GM12878 (cell line): Measurements from ENCODE around the gene FBLN1. TPM values are rescaled to one million over a fixed set of nuclear protein-coding genes. Genes with fewer than 3 reads are reported as not detected.

Source experiments
- CEBPB ChIP-seq, 2 experiments: fragments of 150-350 bp in 1 of 2; IDR thresholded peaks; 2 replicates each; pipeline ENCODE4 v1.6.1; 2012 to 2014; ENCODE audit warnings: low read depth in 2 of 2, low read length in 2 of 2, borderline replicate concordance in 1 of 2, inconsistent platforms in 1 of 2
- CHD2 ChIP-seq: IDR thresholded peaks from 2 replicates; pipeline ENCODE4 v1.6.1; 2011; ENCODE audit warnings: low read depth, low read length, improper control_type of control experiment, borderline replicate concordance
- MEF2B ChIP-seq: fragments of 450-650 bp; IDR thresholded peaks from 2 replicates; pipeline ENCODE4 v1.6.1; 2018; ENCODE audit warnings: mild to moderate bottlenecking, moderate library complexity; ENCODE audit not compliant: partially characterized antibody, poor library complexity, severe bottlenecking
- NFYB ChIP-seq: IDR thresholded peaks from 2 replicates; pipeline ENCODE4 v1.6.1; 2011; ENCODE audit warnings: low read depth, mild to moderate bottlenecking, low read length, improper control_type of control experiment, moderate library complexity; ENCODE audit not compliant: insufficient read depth
- SIN3A ChIP-seq: IDR thresholded peaks from 2 replicates; pipeline ENCODE4 v1.6.1; 2012; ENCODE audit warnings: low read depth, low read length, improper control_type of control experiment
- SKIL ChIP-seq: fragments of 450-650 bp; IDR thresholded peaks from 2 replicates; pipeline ENCODE4 v1.6.1; 2017; ENCODE audit warnings: mild to moderate bottlenecking, low read depth, inconsistent platforms; ENCODE audit not compliant: poor library complexity, severe bottlenecking
- SRF ChIP-seq, 2 experiments: IDR thresholded peaks; 2 replicates each; pipeline ENCODE4 v1.6.1; 2011; ENCODE audit warnings: low read depth in 2 of 2, low read length in 2 of 2, mild to moderate bottlenecking in 1 of 2, moderate library complexity in 1 of 2
- polyA plus RNA-seq, 11 experiments: library from polyadenylated mRNA; depleted of rRNA in 4 of 11; unstranded in 6 of 11; stranded (reverse) in 5 of 11; fragments of >200 nt; fragmentation: Nextera tagmentation in 4 of 11; fragmentation: Illumina TruSeq in 1 of 11; extraction: Ambion mirVana in 4 of 11; extraction: Trizol in 1 of 11; gene quantifications; 1 replicate in 1 of 11; 2 replicates in 10 of 11; pipeline versions ENCODE4 v1.2.1 to v1.2.3, GENCODE V29; 2011 to 2016; ENCODE audit warnings: inconsistent platforms in 2 of 11, missing spikeins in 2 of 11, low read depth in 1 of 11
- small RNA-seq: library from RNA; depleted of rRNA; stranded (forward); fragments of <200 nt; gene quantifications from one replicate; pipeline ENCODE3, GENCODE V24; 2014
- total RNA-seq, 4 experiments: library from RNA; depleted of rRNA in 3 of 4; stranded (reverse); fragments of >200 nt in 3 of 4; fragmentation: Illumina TruSeq in 1 of 4; extraction: Trizol in 1 of 4; gene quantifications; 2 replicates each; pipeline versions ENCODE4 v1.2.1 to v1.2.3, GENCODE V29; 2013 to 2021

FBLN1 gene
- total and polyA plus RNA-seq, 10 of the 15 experiments (the other 5 are each of a cell fraction or from before 2014, with no cell fraction given): 0.20 to 0.51 TPM; not detected in 8

DNA sequence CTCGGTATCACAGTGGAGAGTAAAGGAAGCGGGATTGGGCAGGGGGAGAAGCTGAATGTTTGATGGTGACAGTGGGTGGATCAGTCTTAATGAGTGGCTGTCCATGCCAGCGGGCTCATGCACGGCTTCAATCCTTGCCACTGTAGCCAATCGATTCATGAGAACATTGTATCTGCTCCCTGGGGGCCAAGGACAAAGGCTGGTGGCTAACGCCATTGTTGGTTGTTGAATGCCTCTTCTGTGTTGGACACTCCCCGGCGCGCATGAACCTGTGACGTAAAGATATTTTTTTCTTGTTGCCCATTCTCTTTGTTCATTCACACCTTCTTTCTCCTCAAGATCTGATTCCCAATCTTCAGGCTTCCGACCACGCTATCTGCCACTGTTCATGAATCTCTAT lies 148.0 kb downstream of the FBLN1 start (continued):
- TF ChIP-seq NFYB (no peak), CHD2 (no peak), SIN3A (no peak), SRF (IDR thresholded peaks at IDR 0.05; ENCODE audit: low read depth in 2 of 2, low read length in 2 of 2) (no peak), MEF2B (no peak), SKIL (no peak), CEBPB (IDR thresholded peaks at IDR 0.05; ENCODE audit: borderline replicate concordance in 1 of 2, low read depth in 2 of 2, low read length in 2 of 2) (no peak)

Small RNAs within 50 kb of the gene (small RNA-seq; reads per million reads assigned to genes)
- not detected for gene RNU6-1161P

Other genes with a start within 250 kb of the FBLN1 start
- gene UPK3A, start 217.9 kb upstream of the FBLN1 start, total RNA-seq (2014; rRNA removed): not detected in 2 replicates
- not detected in 2 replicates for gene UPK3A, start 217.9 kb upstream of the FBLN1 start, total RNA-seq (2014; rRNA removed; fragmentation: Illumina TruSeq; extraction: Trizol)
- not detected in 2 replicates for gene UPK3A, start 217.9 kb upstream of the FBLN1 start, total RNA-seq (2021)
- gene UPK3A, start 217.9 kb upstream of the FBLN1 start, polyA plus RNA-seq (2011; rRNA removed): not detected in 2 replicates
- not detected in 2 replicates for gene UPK3A, start 217.9 kb upstream of the FBLN1 start, polyA plus RNA-seq (2014; fragmentation: Illumina TruSeq; extraction: Trizol)
- gene UPK3A, start 217.9 kb upstream of the FBLN1 start, polyA plus RNA-seq (2014; fragmentation: Nextera tagmentation; extraction: Ambion mirVana): not detected
- gene UPK3A, start 217.9 kb upstream of the FBLN1 start, polyA plus RNA-seq (2014; rRNA removed): not detected in 2 replicates
- gene UPK3A, start 217.9 kb upstream of the FBLN1 start, polyA plus RNA-seq (2016; fragmentation: Nextera tagmentation; extraction: Ambion mirVana): not detected
- gene FAM118A, start 192.9 kb upstream of the FBLN1 start, total RNA-seq (2014; rRNA removed): 59.2 and 69.5 TPM in 2 replicates
- 53.0 and 54.0 TPM in 2 replicates for gene FAM118A, start 192.9 kb upstream of the FBLN1 start, total RNA-seq (2014; rRNA removed; fragmentation: Illumina TruSeq; extraction: Trizol)
- gene FAM118A, start 192.9 kb upstream of the FBLN1 start, total RNA-seq (2021): 44.6 and 63.1 TPM in 2 replicates
- gene FAM118A, start 192.9 kb upstream of the FBLN1 start, polyA plus RNA-seq (2011; rRNA removed): 332 and 365 TPM in 2 replicates
- 66.3 and 73.8 TPM in 2 replicates for gene FAM118A, start 192.9 kb upstream of the FBLN1 start, polyA plus RNA-seq (2014; fragmentation: Illumina TruSeq; extraction: Trizol)
- 10 to 100 TPM; 17.4 to 20.1 TPM for gene FAM118A, start 192.9 kb upstream of the FBLN1 start, polyA plus RNA-seq (2014; fragmentation: Nextera tagmentation; extraction: Ambion mirVana)
- gene FAM118A, start 192.9 kb upstream of the FBLN1 start, polyA plus RNA-seq (2014; rRNA removed): 125 and 126 TPM in 2 replicates
- 10 to 100 TPM; 41.7 to 44.1 TPM for gene FAM118A, start 192.9 kb upstream of the FBLN1 start, polyA plus RNA-seq (2016; fragmentation: Nextera tagmentation; extraction: Ambion mirVana)
- gene SMC1B, start 89.3 kb upstream of the FBLN1 start, total RNA-seq (2014; rRNA removed): not detected in 2 replicates
- not detected in 2 replicates for gene SMC1B, start 89.3 kb upstream of the FBLN1 start, total RNA-seq (2014; rRNA removed; fragmentation: Illumina TruSeq; extraction: Trizol)
- gene SMC1B, start 89.3 kb upstream of the FBLN1 start, total RNA-seq (2021): not detected in 2 replicates
- not detected in 2 replicates for gene SMC1B, start 89.3 kb upstream of the FBLN1 start, polyA plus RNA-seq (2011; rRNA removed)
- gene SMC1B, start 89.3 kb upstream of the FBLN1 start, polyA plus RNA-seq (2014; fragmentation: Illumina TruSeq; extraction: Trizol): not detected in 2 replicates
- gene SMC1B, start 89.3 kb upstream of the FBLN1 start, polyA plus RNA-seq (2014; fragmentation: Nextera tagmentation; extraction: Ambion mirVana): not detected
- gene SMC1B, start 89.3 kb upstream of the FBLN1 start, polyA plus RNA-seq (2014; rRNA removed): not detected in 2 replicates
- not detected for gene SMC1B, start 89.3 kb upstream of the FBLN1 start, polyA plus RNA-seq (2016; fragmentation: Nextera tagmentation; extraction: Ambion mirVana)
- gene RIBC2, start 89.2 kb upstream of the FBLN1 start, total RNA-seq (2014; rRNA removed): not detected in 2 replicates
- gene RIBC2, start 89.2 kb upstream of the FBLN1 start, total RNA-seq (2014; rRNA removed; fragmentation: Illumina TruSeq; extraction: Trizol): not detected in 2 replicates
- not detected in 2 replicates for gene RIBC2, start 89.2 kb upstream of the FBLN1 start, total RNA-seq (2021)
- gene RIBC2, start 89.2 kb upstream of the FBLN1 start, polyA plus RNA-seq (2011; rRNA removed): not detected in 2 replicates
- gene RIBC2, start 89.2 kb upstream of the FBLN1 start, polyA plus RNA-seq (2014; fragmentation: Illumina TruSeq; extraction: Trizol): not detected in 2 replicates
- not detected for gene RIBC2, start 89.2 kb upstream of the FBLN1 start, polyA plus RNA-seq (2014; fragmentation: Nextera tagmentation; extraction: Ambion mirVana)
- 0.10 TPM in 1 of 2 replicates, not detected in the other for gene RIBC2, start 89.2 kb upstream of the FBLN1 start, polyA plus RNA-seq (2014; rRNA removed)
- gene RIBC2, start 89.2 kb upstream of the FBLN1 start, polyA plus RNA-seq (2016; fragmentation: Nextera tagmentation; extraction: Ambion mirVana): not detected
- gene ATXN10, start 169.0 kb downstream of the FBLN1 start, total RNA-seq (2014; rRNA removed): 43.4 and 44.5 TPM in 2 replicates
- 76.5 and 80.3 TPM in 2 replicates for gene ATXN10, start 169.0 kb downstream of the FBLN1 start, total RNA-seq (2014; rRNA removed; fragmentation: Illumina TruSeq; extraction: Trizol)
- 166 and 174 TPM in 2 replicates for gene ATXN10, start 169.0 kb downstream of the FBLN1 start, total RNA-seq (2021)
- 222 and 249 TPM in 2 replicates for gene ATXN10, start 169.0 kb downstream of the FBLN1 start, polyA plus RNA-seq (2011; rRNA removed)
- 212 and 252 TPM in 2 replicates for gene ATXN10, start 169.0 kb downstream of the FBLN1 start, polyA plus RNA-seq (2014; fragmentation: Illumina TruSeq; extraction: Trizol)
- 10 to 100 TPM; 29.2 to 68.3 TPM for gene ATXN10, start 169.0 kb downstream of the FBLN1 start, polyA plus RNA-seq (2014; fragmentation: Nextera tagmentation; extraction: Ambion mirVana)
- 118 TPM in 2 replicates for gene ATXN10, start 169.0 kb downstream of the FBLN1 start, polyA plus RNA-seq (2014; rRNA removed)
- 100 to 1,000 TPM; 199 to 215 TPM for gene ATXN10, start 169.0 kb downstream of the FBLN1 start, polyA plus RNA-seq (2016; fragmentation: Nextera tagmentation; extraction: Ambion mirVana)